ENCODE measurements around the gene FSTL4.

Gene FSTL4

GRCh38 chr5:133354323-133355185 lies 257.8 kb downstream of the FSTL4 start:
- no peak overlapping the region for H3K27ac ChIP-seq (ENCODE audit: low read depth, low read length, poor library complexity, severe bottlenecking)
- peaks cover 4% of the 10 kb centered on the region; the same call in 1 of the 2 replicates for H3K27me3 ChIP-seq (ENCODE audit: insufficient read depth, low read length)
- no peaks in the 10 kb centered on the region for H3K4me1 ChIP-seq (ENCODE audit: insufficient read depth, low read length, severe bottlenecking)
- no peak overlapping the region for H3K9ac ChIP-seq (ENCODE audit: low read length)
- no peaks in the 10 kb centered on the region for H3K36me3 ChIP-seq (ENCODE audit: insufficient read depth, low read length)
- H2AFZ ChIP-seq (ENCODE audit: low read length): no peak overlapping the region
- TF ChIP-seq EZH2 (IDR thresholded peaks at IDR 0.05; ENCODE audit: borderline replicate concordance, low read length): no peak
- no peak for TF ChIP-seq CTCF (IDR thresholded peaks at IDR 0.05; ENCODE audit: low read length)
- no peak overlapping the region for H3K4me2 ChIP-seq (ENCODE audit: low read length)
- H3K9me3 ChIP-seq (ENCODE audit: low read length): no peaks in the 10 kb centered on the region
- H3K9me2 ChIP-seq (ENCODE audit: low read depth, low read length): no peaks in the 10 kb centered on the region
- no peak overlapping the region for H3K4me3 ChIP-seq (ENCODE audit: low read depth, low read length, poor library complexity, severe bottlenecking)
- no peaks in the 10 kb centered on the region for H3K79me2 ChIP-seq (ENCODE audit: insufficient read depth, low read length)
- no peaks in the 10 kb centered on the region for H3F3A ChIP-seq (ENCODE audit: insufficient read depth, low read length)
- no peaks in the 10 kb centered on the region for H4K20me1 ChIP-seq (ENCODE audit: insufficient read depth, low read length)

GRCh38 chr5:133353741-133354140 lies 258.6 kb downstream of the FSTL4 start:
- no peak overlapping the region for H3K4me2 ChIP-seq (ENCODE audit: low read length)
- peaks cover 4% of the 10 kb centered on the region; the same call in 1 of the 2 replicates for H3K27me3 ChIP-seq (ENCODE audit: insufficient read depth, low read length)
- H2AFZ ChIP-seq (ENCODE audit: low read length): no peak overlapping the region
- H3K4me3 ChIP-seq (ENCODE audit: low read depth, low read length, poor library complexity, severe bottlenecking): no peak overlapping the region
- no peaks in the 10 kb centered on the region for H4K20me1 ChIP-seq (ENCODE audit: insufficient read depth, low read length)
- no peaks in the 10 kb centered on the region for H3K9me2 ChIP-seq (ENCODE audit: low read depth, low read length)
- no peaks in the 10 kb centered on the region for H3K9me3 ChIP-seq (ENCODE audit: low read length)
- H3F3A ChIP-seq (ENCODE audit: insufficient read depth, low read length): no peaks in the 10 kb centered on the region
- no peak overlapping the region for H3K9ac ChIP-seq (ENCODE audit: low read length)
- H3K36me3 ChIP-seq (ENCODE audit: insufficient read depth, low read length): no peaks in the 10 kb centered on the region
- H3K4me1 ChIP-seq (ENCODE audit: insufficient read depth, low read length, severe bottlenecking): no peaks in the 10 kb centered on the region
- H3K27ac ChIP-seq (ENCODE audit: low read depth, low read length, poor library complexity, severe bottlenecking): no peak overlapping the region
- H3K79me2 ChIP-seq (ENCODE audit: insufficient read depth, low read length): no peaks in the 10 kb centered on the region
- TF ChIP-seq EZH2 (IDR thresholded peaks at IDR 0.05; ENCODE audit: borderline replicate concordance, low read length) (no peak), CTCF (IDR thresholded peaks at IDR 0.05; ENCODE audit: low read length) (no peak)

- Histone ChIP-seq H3K9ac (ENCODE audit: low read length) (no peak overlapping the region), H3K79me2 (ENCODE audit: insufficient read depth, low read length) (no peaks in the 10 kb centered on the region), H4K20me1 (ENCODE audit: insufficient read depth, low read length) (no peaks in the 10 kb centered on the region), H2AFZ (ENCODE audit: low read length) (no peak overlapping the region), H3K36me3 (ENCODE audit: insufficient read depth, low read length) (no peaks in the 10 kb centered on the region), H3F3A (ENCODE audit: insufficient read depth, low read length) (no peaks in the 10 kb centered on the region), H3K27ac (ENCODE audit: low read depth, low read length, poor library complexity, severe bottlenecking) (no peak overlapping the region), H3K9me3 (ENCODE audit: low read length) (no peaks in the 10 kb centered on the region), H3K4me1 (ENCODE audit: insufficient read depth, low read length, severe bottlenecking) (no peaks in the 10 kb centered on the region), H3K9me2 (ENCODE audit: low read depth, low read length) (no peaks in the 10 kb centered on the region), H3K4me2 (ENCODE audit: low read length) (no peak overlapping the region), H3K4me3 (ENCODE audit: low read depth, low read length, poor library complexity, severe bottlenecking) (no peak overlapping the region), H3K27me3 (ENCODE audit: insufficient read depth, low read length) (no peaks in the 10 kb centered on the region)
- TF ChIP-seq CTCF (IDR thresholded peaks at IDR 0.05; ENCODE audit: low read length) (no peak), EZH2 (IDR thresholded peaks at IDR 0.05; ENCODE audit: borderline replicate concordance, low read length) (no peak)
Observed at GRCh38 chr5:133348406-133348805, 263.9 kb downstream of the FSTL4 start.
